GM23248 (cell line): ENCODE results near the gene CHST11. TPM values are rescaled to one million over a fixed set of nuclear protein-coding genes. Genes with fewer than 3 reads are reported as not detected.

Experiments
- DNase-seq: peaks from one replicate; pipeline ENCODE4 v3.0.0-alpha.2; 2015
- H2AFZ ChIP-seq: fragments of 200-600 bp; sonication (generic); 2 replicates; pipeline ENCODE4 v1.6.1; 2016; ENCODE audit warnings: antibody characterized with exemption
- H3F3A ChIP-seq: fragments of 200-600 bp; sonication (generic); 2 replicates; pipeline ENCODE4 v1.6.1; 2016; ENCODE audit warnings: mild to moderate bottlenecking, antibody characterized with exemption, mixed run types; ENCODE audit not compliant: insufficient read depth
- H3K27ac ChIP-seq: fragments of 200-600 bp; sonication (generic); 2 replicates; pipeline ENCODE4 v1.5.1; 2016; ENCODE audit warnings: mild to moderate bottlenecking
- H3K27me3 ChIP-seq: fragments of 200-600 bp; sonication (generic); replicated peaks from 2 replicates; pipeline ENCODE4 v1.6.1; 2016; ENCODE audit warnings: mild to moderate bottlenecking; ENCODE audit not compliant: insufficient read depth
- H3K36me3 ChIP-seq: fragments of 200-600 bp; sonication (generic); 2 replicates; pipeline ENCODE4 v1.6.1; 2016; ENCODE audit warnings: low read depth, mild to moderate bottlenecking
- H3K4me1 ChIP-seq: fragments of 200-600 bp; sonication (generic); 2 replicates; pipeline ENCODE4 v1.6.1; 2016; ENCODE audit warnings: mild to moderate bottlenecking; ENCODE audit not compliant: insufficient read depth
- H3K4me2 ChIP-seq: fragments of 200-600 bp; sonication (generic); one replicate; pipeline ENCODE4 v1.6.1; 2016; ENCODE audit warnings: mild to moderate bottlenecking; ENCODE audit not compliant: unreplicated experiment
- H3K4me3 ChIP-seq: fragments of 200-600 bp; sonication (generic); 2 replicates; pipeline ENCODE4 v1.5.1; 2016; ENCODE audit warnings: mild to moderate bottlenecking
- H3K79me2 ChIP-seq: fragments of 200-600 bp; sonication (generic); 2 replicates; pipeline ENCODE4 v1.6.1; 2016; ENCODE audit warnings: mild to moderate bottlenecking; ENCODE audit not compliant: insufficient read depth
- H3K9ac ChIP-seq: fragments of 200-600 bp; sonication (generic); 2 replicates; pipeline ENCODE4 v1.6.1; 2016; ENCODE audit warnings: mild to moderate bottlenecking
- H3K9me2 ChIP-seq: fragments of 200-600 bp; sonication (generic); 2 replicates; pipeline ENCODE4 v1.6.1; 2016; ENCODE audit warnings: mixed run types, mild to moderate bottlenecking, moderate library complexity; ENCODE audit not compliant: insufficient read depth
- H3K9me3 ChIP-seq: fragments of 200-600 bp; sonication (generic); one replicate; pipeline ENCODE4 v1.6.1; 2017; ENCODE audit warnings: low read depth
- H4K20me1 ChIP-seq: fragments of 200-600 bp; sonication (generic); 2 replicates; pipeline ENCODE4 v1.6.0; 2016; ENCODE audit not compliant: insufficient read depth
- EZH2 ChIP-seq: fragments of 200-600 bp; sonication (generic); IDR thresholded peaks from 2 replicates; pipeline ENCODE4 v1.6.1; 2018; ENCODE audit warnings: antibody characterized with exemption, mild to moderate bottlenecking; ENCODE audit not compliant: insufficient read depth, poor library complexity, severe bottlenecking
- EZH2phosphoT487 ChIP-seq: fragments of 200-600 bp; sonication (generic); IDR thresholded peaks from 2 replicates; pipeline ENCODE4 v1.6.1; 2018; ENCODE audit warnings: antibody characterized with exemption, moderate library complexity, mild to moderate bottlenecking, low read depth; ENCODE audit not compliant: insufficient read depth
- WGBS, 2 experiments: methylation state at CpG; one replicate each; pipeline ENCODE4 v1.1.6; 2015 to 2017; ENCODE audit warnings: low lambda C conversion rate in 2 of 2, low coverage in 1 of 2; ENCODE audit errors: missing lambda C conversion rate in 2 of 2; 5-methylcytosine and 5-hydroxymethylcytosine counted together
- in situ Hi-C: fragments of 300-500 bp; cut with MboI; formaldehyde crosslinking; loops from 2 replicates; pipeline ENCODE4 v1.15.0; 2020
- polyA plus RNA-seq: library from polyadenylated mRNA; unstranded; fragments of >200 nt; fragmentation: Nextera tagmentation; extraction: Ambion mirVana; gene quantifications from 2 replicates; pipeline ENCODE4 v1.2.1, GENCODE V29; 2016
- total RNA-seq: library from RNA; depleted of rRNA; stranded (reverse); fragments of >200 nt; shearing (Covaris generic); gene quantifications from 2 replicates; pipeline ENCODE4 v1.2.3, GENCODE V29; 2014

Gene CHST11
- total and polyA plus RNA-seq, 2 experiments from 2014 or later = 3.7 to 5.4 TPM

DNA sequence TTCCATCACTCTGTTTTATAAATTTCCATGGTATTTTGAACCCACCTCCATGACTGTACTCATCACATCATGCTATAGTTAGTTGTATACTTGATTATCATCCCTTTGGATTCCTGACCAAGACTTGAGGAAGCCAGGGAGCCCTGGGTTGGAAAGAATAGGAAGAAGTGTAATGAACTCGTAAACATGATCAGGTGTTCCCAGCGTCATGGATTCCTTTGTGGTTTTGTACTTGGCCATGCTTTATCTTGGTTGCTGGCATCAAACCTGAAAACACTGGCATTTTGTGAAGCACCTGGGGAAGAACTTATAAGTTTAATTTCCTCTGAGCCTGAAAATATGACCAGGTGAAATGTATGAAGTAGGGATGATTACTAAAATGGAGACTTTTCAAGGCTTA lies 76.4 kb downstream of the CHST11 start:
- H2AFZ ChIP-seq = no peak overlapping the region
- no peak for DNase-seq
- H3K4me1 ChIP-seq = peaks cover 15% of the 10 kb centered on the region
- no peaks in the 10 kb centered on the region for H4K20me1 ChIP-seq
- H3K4me3 ChIP-seq = no peak overlapping the region
- no peak overlapping the region for H3K27ac ChIP-seq
- peaks cover 6% of the 10 kb centered on the region; the same call in 1 of the 2 replicates for H3K79me2 ChIP-seq
- H3K4me2 ChIP-seq = no peak overlapping the region
- in situ Hi-C loops = no loop called here
- no peaks in the 10 kb centered on the region for H3K27me3 ChIP-seq
- no peak overlapping the region for H3K9ac ChIP-seq
- TF ChIP-seq EZH2 (no peak), EZH2phosphoT487 (no peak)
- no peaks in the 10 kb centered on the region for H3K9me2 ChIP-seq
- no peaks in the 10 kb centered on the region for H3K36me3 ChIP-seq
- H3K9me3 ChIP-seq = no peaks in the 10 kb centered on the region
- WGBS, 2 experiments = 91 to 96% methylated on average over 2 of the region's 2 CpGs
- no peaks in the 10 kb centered on the region for H3F3A ChIP-seq

DNA sequence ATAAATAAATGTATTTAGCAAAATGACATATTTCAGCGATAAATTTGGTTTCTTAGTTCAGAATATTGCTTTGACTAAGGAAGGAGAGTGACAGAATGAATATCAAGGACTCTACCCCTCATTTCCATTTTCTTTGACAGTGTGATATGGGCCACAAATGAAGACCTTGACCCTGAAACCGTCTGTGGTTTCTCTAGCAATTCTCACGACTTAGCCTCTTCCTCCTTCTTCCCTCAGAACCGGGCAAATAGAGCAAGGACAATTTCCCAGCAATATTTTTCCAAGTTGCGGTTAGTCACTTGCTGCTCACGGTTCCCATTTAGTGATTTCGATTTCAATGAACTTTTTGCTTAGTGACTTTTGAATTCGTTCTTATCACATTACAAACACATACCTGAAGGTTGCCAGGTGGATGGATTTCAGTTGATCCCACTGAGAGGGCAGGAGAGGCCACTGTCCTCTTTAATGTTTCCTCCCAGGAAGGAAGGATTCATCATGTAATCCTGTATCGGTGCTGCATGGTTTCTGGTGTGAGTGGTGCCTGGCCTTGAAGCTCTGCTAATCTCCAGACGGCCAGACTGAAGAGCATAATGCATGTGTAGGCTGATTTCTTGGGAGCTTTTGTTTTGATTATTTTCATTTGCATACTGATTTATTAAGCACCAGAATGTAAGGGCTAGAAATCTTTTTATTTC lies 77.6 kb downstream of the CHST11 start:
- no peak overlapping the region for H3K4me3 ChIP-seq
- in situ Hi-C loops = no loop called here
- H3K36me3 ChIP-seq = no peaks in the 10 kb centered on the region
- no peak for DNase-seq
- H3K9ac ChIP-seq = no peak overlapping the region
- TF ChIP-seq EZH2 = no peak
- no peak for TF ChIP-seq EZH2phosphoT487
- no peak overlapping the region for H2AFZ ChIP-seq
- 67 to 71% methylated on average over 10 of the region's 10 CpGs for WGBS, 2 experiments
- H3K9me2 ChIP-seq = no peaks in the 10 kb centered on the region
- H3K79me2 ChIP-seq = peaks cover 6% of the 10 kb centered on the region; the same call in 1 of the 2 replicates
- no peak overlapping the region for H3K4me2 ChIP-seq
- no peaks in the 10 kb centered on the region for H3K27me3 ChIP-seq
- H3K9me3 ChIP-seq = no peaks in the 10 kb centered on the region
- H3K27ac ChIP-seq = no peak overlapping the region
- peaks cover 15% of the 10 kb centered on the region for H3K4me1 ChIP-seq
- H4K20me1 ChIP-seq = no peaks in the 10 kb centered on the region
- no peaks in the 10 kb centered on the region for H3F3A ChIP-seq

DNA sequence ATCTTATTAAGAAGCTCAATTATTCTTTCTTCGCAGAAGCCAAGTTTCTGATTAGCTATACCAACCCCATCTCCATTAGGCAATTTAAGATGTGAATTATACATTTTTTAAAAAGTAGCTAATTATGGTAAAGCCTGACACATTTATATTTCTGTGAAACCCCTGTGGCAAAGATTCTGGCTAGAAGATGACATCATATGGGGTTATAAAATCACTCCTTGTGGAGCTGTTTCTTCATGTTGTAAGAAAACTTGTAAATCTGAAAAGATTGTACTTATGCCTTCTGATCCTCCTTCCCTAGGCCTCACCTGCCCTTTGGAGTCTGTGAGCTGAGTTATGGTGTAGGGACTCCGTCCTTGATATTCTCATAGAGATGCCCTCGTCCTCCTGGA lies 78.1 kb downstream of the CHST11 start:
- Histone ChIP-seq H3F3A (no peaks in the 10 kb centered on the region), H3K79me2 (peaks cover 6% of the 10 kb centered on the region; the same call in 1 of the 2 replicates), H3K36me3 (no peaks in the 10 kb centered on the region), H4K20me1 (no peaks in the 10 kb centered on the region), H3K9ac (no peak overlapping the region), H3K9me2 (no peaks in the 10 kb centered on the region), H2AFZ (no peak overlapping the region), H3K27ac (no peak overlapping the region), H3K9me3 (no peaks in the 10 kb centered on the region), H3K4me1 (peaks cover 15% of the 10 kb centered on the region), H3K4me3 (no peak overlapping the region), H3K27me3 (no peaks in the 10 kb centered on the region), H3K4me2 (peak overlapping the region; percentile 0)
- TF ChIP-seq EZH2phosphoT487 (no peak), EZH2 (no peak)
- DNase-seq = peak; percentile 11
- in situ Hi-C loops = no loop called here
- 94 to 97% methylated on average over 3 of the region's 3 CpGs for WGBS, 2 experiments

DNA sequence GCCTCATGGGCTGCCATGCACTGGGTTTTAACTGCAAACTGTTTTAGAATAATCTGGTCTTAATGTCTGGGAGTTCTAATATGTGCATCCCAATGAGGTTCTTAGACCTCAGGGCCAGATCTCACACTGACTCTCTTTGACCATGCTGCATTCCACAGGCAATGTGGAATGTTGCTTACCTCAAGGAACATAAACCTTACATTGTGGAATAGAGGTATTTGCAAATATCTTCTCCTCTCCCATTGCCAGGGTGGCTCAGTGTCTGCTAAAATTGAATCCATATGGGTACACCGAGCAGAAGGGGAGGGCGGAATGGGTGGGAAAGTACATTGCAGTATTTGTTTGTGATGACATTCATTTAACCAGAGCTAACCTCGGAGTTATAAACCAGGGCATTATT lies 78.6 kb downstream of the CHST11 start:
- H3K79me2 ChIP-seq = peaks cover 6% of the 10 kb centered on the region; the same call in 1 of the 2 replicates
- H3K4me1 ChIP-seq = peaks cover 15% of the 10 kb centered on the region
- WGBS, 2 experiments = 29 to 30% methylated on average over 3 of the region's 3 CpGs
- no peak overlapping the region for H3K27ac ChIP-seq
- H3K27me3 ChIP-seq = no peaks in the 10 kb centered on the region
- H3K4me2 ChIP-seq = peak overlapping the region; percentile 0
- peak; percentile 56 for DNase-seq
- in situ Hi-C loops = no loop called here
- no peaks in the 10 kb centered on the region for H3K9me3 ChIP-seq
- no peak overlapping the region for H2AFZ ChIP-seq
- TF ChIP-seq EZH2phosphoT487 = no peak
- TF ChIP-seq EZH2 = no peak
- no peaks in the 10 kb centered on the region for H3K9me2 ChIP-seq
- H4K20me1 ChIP-seq = no peaks in the 10 kb centered on the region
- no peak overlapping the region for H3K4me3 ChIP-seq
- no peaks in the 10 kb centered on the region for H3K36me3 ChIP-seq
- H3F3A ChIP-seq = no peaks in the 10 kb centered on the region
- H3K9ac ChIP-seq = no peak overlapping the region
